PC-3 (cell line): Measurements from ENCODE around the gene PRKCQ.
"Not testable (repeated sequence)": the region's sequence is repeated elsewhere in the genome, so short reads cannot be mapped to it uniquely, and the experiment has no call there.

Source experiments
- EZH2 ChIP-seq: fragments of 300-600 bp; sonication (generic); IDR thresholded peaks from one replicate; pipeline ENCODE4 v1.6.1; 2017; ENCODE audit warnings: antibody characterized with exemption, mild to moderate bottlenecking, low read length; ENCODE audit not compliant: unreplicated experiment
- EZH2phosphoT487 ChIP-seq: fragments of 300-600 bp; sonication (generic); IDR thresholded peaks from 2 replicates; pipeline ENCODE4 v1.6.1; 2018; ENCODE audit warnings: mild to moderate bottlenecking, antibody characterized with exemption, low read length, borderline replicate concordance
- TF ChIP-seq, protein P1 (sequence below): fragments of 300-600 bp; sonication (generic); conservative IDR thresholded peaks from 2 replicates; pipeline ENCODE4 v1.5.1; 2017; ENCODE audit warnings: antibody characterized with exemption, low read depth, mild to moderate bottlenecking, low read length

- TF ChIP-seq, protein P1, sequence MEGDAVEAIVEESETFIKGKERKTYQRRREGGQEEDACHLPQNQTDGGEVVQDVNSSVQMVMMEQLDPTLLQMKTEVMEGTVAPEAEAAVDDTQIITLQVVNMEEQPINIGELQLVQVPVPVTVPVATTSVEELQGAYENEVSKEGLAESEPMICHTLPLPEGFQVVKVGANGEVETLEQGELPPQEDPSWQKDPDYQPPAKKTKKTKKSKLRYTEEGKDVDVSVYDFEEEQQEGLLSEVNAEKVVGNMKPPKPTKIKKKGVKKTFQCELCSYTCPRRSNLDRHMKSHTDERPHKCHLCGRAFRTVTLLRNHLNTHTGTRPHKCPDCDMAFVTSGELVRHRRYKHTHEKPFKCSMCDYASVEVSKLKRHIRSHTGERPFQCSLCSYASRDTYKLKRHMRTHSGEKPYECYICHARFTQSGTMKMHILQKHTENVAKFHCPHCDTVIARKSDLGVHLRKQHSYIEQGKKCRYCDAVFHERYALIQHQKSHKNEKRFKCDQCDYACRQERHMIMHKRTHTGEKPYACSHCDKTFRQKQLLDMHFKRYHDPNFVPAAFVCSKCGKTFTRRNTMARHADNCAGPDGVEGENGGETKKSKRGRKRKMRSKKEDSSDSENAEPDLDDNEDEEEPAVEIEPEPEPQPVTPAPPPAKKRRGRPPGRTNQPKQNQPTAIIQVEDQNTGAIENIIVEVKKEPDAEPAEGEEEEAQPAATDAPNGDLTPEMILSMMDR, result not testable (repeated sequence)
- TF ChIP-seq EZH2phosphoT487, EZH2: not testable (repeated sequence)
These were observed 2.8 kb upstream of the PRKCQ start for GRCh38 chr10:6582913-6583312.
